Gastrocnemius medialis (tissue), 4 donors: ENCODE data around the gene CBX7.

Source experiments
- POLR2A ChIP-seq, 2 donors: fragments of 450-650 bp; IDR thresholded peaks; one replicate each; pipeline ENCODE4 v1.6.1; 2017; ENCODE audit warnings: antibody characterized with exemption in 2 of 2, mild to moderate bottlenecking in 2 of 2, moderate library complexity in 2 of 2
- TF ChIP-seq, protein P1 (sequence below), 5 experiments: fragments of 450-650 bp in 3 of 5; fragments of 200-600 bp in 2 of 5; sonication (generic) in 2 of 5; IDR thresholded peaks in 4 of 5; conservative IDR thresholded peaks in 1 of 5; 1 replicate in 4 of 5; 2 replicates in 1 of 5; pipeline ENCODE4 v1.5.1; 2016 to 2019; ENCODE audit warnings: antibody characterized with exemption in 5 of 5, mild to moderate bottlenecking in 3 of 5, moderate library complexity in 3 of 5

DNA sequence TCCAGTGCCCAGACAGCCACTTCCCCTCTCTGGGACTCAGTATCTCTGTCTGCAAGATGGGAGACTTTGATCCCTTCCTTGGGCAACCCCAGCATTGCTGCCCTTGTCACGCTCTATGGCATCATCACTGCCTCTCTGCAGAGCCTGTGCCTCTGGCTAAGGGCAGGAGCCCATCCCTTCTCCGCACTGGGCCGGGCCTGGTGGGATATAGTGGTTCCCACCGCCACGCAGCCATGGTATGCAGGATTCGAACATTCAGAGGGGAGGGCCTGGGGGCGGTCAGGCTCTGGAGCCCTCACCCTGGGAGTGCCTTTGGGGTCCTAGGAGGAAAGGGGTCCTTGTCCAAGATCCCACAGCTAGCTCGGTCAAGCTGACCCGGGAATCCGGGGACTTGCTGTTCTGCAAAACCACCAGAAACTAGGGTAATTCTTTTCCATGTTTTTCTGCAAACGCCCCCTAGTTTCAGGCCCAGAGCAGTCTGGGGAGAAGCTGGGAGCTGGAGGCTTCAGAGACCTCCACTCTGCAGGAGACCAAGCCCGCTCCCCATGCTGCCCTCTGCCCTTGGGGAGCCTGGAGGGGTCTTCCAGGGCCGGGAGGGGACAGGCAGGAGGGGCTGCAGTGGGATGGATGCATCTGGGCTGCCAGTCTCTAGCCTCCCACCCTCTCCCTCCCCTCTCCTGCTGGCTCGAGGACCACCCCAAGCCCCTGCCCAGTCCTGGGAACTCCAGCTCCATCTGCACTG, 24.4 kb upstream of the CBX7 start:
- TF ChIP-seq, protein P1, sequence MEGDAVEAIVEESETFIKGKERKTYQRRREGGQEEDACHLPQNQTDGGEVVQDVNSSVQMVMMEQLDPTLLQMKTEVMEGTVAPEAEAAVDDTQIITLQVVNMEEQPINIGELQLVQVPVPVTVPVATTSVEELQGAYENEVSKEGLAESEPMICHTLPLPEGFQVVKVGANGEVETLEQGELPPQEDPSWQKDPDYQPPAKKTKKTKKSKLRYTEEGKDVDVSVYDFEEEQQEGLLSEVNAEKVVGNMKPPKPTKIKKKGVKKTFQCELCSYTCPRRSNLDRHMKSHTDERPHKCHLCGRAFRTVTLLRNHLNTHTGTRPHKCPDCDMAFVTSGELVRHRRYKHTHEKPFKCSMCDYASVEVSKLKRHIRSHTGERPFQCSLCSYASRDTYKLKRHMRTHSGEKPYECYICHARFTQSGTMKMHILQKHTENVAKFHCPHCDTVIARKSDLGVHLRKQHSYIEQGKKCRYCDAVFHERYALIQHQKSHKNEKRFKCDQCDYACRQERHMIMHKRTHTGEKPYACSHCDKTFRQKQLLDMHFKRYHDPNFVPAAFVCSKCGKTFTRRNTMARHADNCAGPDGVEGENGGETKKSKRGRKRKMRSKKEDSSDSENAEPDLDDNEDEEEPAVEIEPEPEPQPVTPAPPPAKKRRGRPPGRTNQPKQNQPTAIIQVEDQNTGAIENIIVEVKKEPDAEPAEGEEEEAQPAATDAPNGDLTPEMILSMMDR (IDR thresholded peaks at IDR 0.05 in 4 of 5, conservative IDR thresholded peaks at IDR 0.05 in 1 of 5), result no peak
- TF ChIP-seq POLR2A (IDR thresholded peaks at IDR 0.05), result no peak
